K562 (cell line): ENCODE results near the gene ADRM1.

ENCODE experiments used
- FOS ChIP-seq: IDR thresholded peaks from 3 replicates; pipeline ENCODE4 v1.6.1; 2011; ENCODE audit not compliant: insufficient read length; ENCODE audit errors: extremely low read depth
- RFX5 ChIP-seq: IDR thresholded peaks from 2 replicates; pipeline ENCODE4 v1.6.1; 2011; ENCODE audit warnings: low read depth, mild to moderate bottlenecking, improper control_type of control experiment, low read length
- TSC22D4 ChIP-seq: fragments of 450-650 bp; IDR thresholded peaks from 2 replicates; pipeline ENCODE4 v1.6.1; 2016; ENCODE audit warnings: missing genetic modification characterization, missing biosample characterization, control low read depth
- TF ChIP-seq, protein P1 (sequence below): fragments of 450-650 bp; IDR thresholded peaks from 2 replicates; pipeline ENCODE4 v1.6.1; 2016; ENCODE audit warnings: mild to moderate bottlenecking

DNA sequence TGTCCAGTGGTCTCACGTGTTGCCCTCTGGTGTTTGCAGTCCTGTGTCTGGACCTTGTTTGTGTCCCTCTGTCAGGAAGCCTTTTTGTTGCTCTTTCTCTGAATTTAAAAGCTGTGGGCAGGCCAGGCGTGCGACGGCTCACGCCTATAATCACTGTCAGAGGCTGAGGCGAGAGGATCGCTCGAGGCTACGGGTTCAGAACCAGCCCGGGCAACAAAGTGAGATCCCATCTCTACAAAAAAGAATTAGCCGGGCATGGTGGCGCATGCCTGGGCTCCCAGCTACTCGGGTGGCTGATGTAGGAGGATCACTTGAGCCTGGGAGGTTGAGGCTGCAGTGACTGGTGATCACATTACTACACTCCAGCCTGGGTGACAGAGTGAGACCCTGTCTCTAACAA is 35.9 kb upstream of the ADRM1 start:
- TF ChIP-seq RFX5 (no peak), FOS (no peak), TSC22D4 (tag) (no peak)
- TF ChIP-seq, protein P1, sequence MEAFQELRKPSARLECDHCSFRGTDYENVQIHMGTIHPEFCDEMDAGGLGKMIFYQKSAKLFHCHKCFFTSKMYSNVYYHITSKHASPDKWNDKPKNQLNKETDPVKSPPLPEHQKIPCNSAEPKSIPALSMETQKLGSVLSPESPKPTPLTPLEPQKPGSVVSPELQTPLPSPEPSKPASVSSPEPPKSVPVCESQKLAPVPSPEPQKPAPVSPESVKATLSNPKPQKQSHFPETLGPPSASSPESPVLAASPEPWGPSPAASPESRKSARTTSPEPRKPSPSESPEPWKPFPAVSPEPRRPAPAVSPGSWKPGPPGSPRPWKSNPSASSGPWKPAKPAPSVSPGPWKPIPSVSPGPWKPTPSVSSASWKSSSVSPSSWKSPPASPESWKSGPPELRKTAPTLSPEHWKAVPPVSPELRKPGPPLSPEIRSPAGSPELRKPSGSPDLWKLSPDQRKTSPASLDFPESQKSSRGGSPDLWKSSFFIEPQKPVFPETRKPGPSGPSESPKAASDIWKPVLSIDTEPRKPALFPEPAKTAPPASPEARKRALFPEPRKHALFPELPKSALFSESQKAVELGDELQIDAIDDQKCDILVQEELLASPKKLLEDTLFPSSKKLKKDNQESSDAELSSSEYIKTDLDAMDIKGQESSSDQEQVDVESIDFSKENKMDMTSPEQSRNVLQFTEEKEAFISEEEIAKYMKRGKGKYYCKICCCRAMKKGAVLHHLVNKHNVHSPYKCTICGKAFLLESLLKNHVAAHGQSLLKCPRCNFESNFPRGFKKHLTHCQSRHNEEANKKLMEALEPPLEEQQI: no peak
